GM19372 (cell line): ENCODE data around the gene IL1RL2.

Source experiments
- ATAC-seq: cut with Tn5 transposase; IDR thresholded peaks from one replicate; pipeline ENCODE4 v1.9.1; 2021; ENCODE audit warnings: mild to moderate bottlenecking, low read depth, moderate library complexity; ENCODE audit not compliant: unreplicated experiment

IL1RL2 gene

GRCh38 chr2:102289129-102289528 lies 102.3 kb downstream of the IL1RL2 start:
- ATAC-seq = no peak
